Esophagus squamous epithelium (tissue), 4 donors: ENCODE data around the gene ATP2A2.

Experiments
- POLR2A ChIP-seq, 4 donors: fragments of 450-650 bp; IDR thresholded peaks; one replicate each; pipeline ENCODE4 v1.6.1; 2017; ENCODE audit warnings: antibody characterized with exemption in 4 of 4, mild to moderate bottlenecking in 4 of 4, moderate library complexity in 3 of 4
- TF ChIP-seq, protein P1 (sequence below), 6 experiments: fragments of 450-650 bp in 4 of 6; fragments of 200-600 bp in 2 of 6; sonication (generic) in 2 of 6; IDR thresholded peaks; one replicate each; pipeline ENCODE4 v1.5.1; 2016 to 2019; ENCODE audit warnings: antibody characterized with exemption in 6 of 6, mild to moderate bottlenecking in 4 of 6, moderate library complexity in 4 of 6

- TF ChIP-seq, protein P1, sequence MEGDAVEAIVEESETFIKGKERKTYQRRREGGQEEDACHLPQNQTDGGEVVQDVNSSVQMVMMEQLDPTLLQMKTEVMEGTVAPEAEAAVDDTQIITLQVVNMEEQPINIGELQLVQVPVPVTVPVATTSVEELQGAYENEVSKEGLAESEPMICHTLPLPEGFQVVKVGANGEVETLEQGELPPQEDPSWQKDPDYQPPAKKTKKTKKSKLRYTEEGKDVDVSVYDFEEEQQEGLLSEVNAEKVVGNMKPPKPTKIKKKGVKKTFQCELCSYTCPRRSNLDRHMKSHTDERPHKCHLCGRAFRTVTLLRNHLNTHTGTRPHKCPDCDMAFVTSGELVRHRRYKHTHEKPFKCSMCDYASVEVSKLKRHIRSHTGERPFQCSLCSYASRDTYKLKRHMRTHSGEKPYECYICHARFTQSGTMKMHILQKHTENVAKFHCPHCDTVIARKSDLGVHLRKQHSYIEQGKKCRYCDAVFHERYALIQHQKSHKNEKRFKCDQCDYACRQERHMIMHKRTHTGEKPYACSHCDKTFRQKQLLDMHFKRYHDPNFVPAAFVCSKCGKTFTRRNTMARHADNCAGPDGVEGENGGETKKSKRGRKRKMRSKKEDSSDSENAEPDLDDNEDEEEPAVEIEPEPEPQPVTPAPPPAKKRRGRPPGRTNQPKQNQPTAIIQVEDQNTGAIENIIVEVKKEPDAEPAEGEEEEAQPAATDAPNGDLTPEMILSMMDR (IDR thresholded peaks at IDR 0.05): no peak
- no peak for TF ChIP-seq POLR2A (IDR thresholded peaks at IDR 0.05)
Measured at GRCh38 chr12:110301065-110301806, 20.2 kb downstream of the ATP2A2 start.
